Non-pigmented ciliary epithelial cell (primary cell): ENCODE measurements around the gene DGKE.

Experiments
- DNase-seq: peaks from one replicate; pipeline ENCODE4 v3.0.0-alpha.2; 2010; ENCODE audit warnings: low read depth

DGKE gene

DNA sequence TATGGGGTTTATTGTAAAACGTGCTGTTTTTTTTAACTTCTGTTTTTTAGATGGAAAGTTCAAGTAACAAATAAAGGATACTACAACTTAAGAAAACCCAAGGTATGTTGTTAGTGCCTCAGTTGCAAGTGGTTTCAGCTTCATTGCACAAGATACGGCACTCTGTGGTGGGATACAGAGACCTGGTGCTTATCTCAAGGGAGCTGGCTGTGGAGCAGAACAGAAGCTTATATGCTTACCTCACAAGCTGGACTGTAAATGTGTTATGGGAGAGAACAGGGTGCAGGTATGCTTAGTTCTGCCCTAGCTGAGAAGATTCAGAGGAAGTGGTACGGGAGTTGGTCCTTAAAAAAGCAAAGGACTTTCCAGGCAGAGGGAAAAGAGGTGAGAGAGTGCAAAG is 15.2 kb downstream of the DGKE start:
- DNase-seq: no peak

DNA sequence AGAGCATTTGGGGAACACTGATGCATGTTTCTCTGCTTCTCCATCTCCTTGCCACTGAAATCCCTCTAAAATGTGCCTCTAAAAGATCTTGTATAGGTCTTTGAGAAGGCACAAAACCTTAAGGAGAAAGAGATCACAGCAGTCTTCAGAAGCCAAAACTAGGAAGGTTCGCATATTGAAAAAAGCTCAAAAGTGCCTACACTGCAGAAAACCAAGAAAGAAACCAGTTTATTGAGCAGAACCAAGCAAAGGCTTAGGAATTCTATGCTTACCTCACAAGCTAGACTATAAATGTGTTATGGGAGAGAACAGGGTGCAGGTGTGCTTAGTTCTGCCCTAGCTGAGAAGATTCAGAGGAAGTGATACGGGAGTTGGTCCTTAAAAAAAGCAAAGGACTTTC is 16.6 kb downstream of the DGKE start:
- no peak for DNase-seq

DNA sequence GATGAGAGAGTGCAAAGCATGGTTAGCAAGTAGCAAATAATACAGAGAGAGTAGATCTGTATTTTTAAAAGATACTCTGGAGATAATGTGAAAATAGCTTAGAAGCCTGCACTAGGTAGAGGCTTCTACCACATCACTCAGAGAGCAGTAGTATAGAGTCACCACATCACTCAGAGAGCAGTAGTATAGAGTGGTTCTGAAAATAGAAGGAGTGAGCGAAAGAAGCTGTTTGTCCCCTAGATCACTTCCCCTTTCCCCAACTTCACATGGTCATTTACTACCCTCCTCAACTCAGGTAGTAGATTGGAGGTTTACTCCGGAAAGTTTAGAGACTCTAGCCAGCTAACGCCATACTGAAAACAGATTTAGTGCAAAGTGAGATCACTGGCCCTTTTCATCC is 17.1 kb downstream of the DGKE start:
- DNase-seq: no peak

DNA sequence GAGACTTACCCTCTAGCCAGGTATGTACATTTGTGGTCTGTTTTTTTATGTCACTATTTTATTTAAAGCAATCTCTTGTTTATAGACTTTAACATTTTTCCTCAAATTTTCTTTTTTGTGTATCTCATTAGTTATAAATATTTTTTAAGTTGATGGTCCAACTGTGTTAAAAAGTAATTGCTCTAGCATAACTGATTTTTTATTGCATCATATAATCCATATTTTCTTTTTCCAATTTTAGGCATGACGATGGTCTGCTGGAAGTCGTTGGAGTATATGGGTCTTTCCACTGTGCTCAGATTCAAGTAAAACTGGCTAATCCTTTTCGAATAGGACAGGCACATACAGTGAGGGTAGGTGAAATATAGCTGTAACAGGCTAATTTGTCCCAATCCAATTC is 27.9 kb downstream of the DGKE start:
- no peak for DNase-seq

DNA sequence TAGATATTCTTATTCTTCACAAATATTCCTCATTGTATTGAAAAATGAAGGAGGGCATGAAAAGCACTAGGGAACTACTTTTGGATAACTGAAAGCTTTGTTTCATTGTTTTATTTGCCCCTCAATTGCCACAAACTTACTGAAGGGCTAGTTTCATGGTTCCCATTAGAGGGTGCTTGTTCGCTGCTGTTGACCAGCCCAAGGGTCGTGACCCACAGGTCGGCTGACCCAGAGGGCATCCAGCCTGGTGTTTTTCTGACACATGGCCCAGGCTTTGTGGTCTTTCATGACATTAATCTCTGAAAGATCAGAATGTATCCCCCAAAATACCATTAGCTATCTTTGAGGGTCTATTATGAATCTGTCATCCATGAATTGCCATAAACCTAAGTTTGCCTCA is 30.0 kb downstream of the DGKE start:
- no peak for DNase-seq

DNA sequence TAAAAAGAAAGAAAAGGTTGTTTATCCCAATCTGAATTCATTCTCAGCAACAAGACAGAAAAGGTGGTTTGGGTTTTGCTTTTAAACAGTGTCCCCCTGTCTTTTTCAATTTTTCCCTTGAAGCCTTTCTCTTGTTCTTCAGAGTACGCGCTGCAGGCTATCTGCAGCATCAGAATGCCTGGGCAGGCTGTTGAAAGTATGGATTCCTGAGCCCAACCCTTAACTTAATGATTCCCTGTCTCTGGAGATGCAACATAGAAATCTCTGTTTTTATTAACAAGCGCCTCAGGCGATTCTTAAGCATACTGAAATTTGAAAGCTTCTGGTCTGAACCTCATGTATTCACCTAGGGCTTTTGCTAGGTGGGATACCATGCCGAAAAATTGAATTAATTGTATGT is 32.1 kb downstream of the DGKE start:
- no peak for DNase-seq

DNA sequence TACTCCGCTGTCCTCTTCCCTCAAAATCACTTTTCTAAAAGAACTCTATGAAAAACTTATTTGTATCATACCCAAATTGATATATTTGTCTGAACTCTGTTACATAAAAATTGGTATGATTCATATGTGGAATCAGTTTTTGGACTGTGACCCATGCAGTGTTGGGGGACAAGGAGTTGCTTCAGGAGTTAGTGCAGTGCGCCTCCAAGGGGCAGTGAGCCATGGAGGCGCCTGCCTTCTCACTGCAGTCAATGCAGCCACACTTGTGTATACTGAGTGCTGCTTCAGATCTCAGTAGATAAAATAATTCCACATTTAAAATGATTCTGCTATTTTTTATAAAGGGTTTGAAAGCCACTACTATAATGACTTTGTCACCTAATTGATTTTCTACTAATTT is 32.5 kb downstream of the DGKE start:
- DNase-seq: no peak

DNA sequence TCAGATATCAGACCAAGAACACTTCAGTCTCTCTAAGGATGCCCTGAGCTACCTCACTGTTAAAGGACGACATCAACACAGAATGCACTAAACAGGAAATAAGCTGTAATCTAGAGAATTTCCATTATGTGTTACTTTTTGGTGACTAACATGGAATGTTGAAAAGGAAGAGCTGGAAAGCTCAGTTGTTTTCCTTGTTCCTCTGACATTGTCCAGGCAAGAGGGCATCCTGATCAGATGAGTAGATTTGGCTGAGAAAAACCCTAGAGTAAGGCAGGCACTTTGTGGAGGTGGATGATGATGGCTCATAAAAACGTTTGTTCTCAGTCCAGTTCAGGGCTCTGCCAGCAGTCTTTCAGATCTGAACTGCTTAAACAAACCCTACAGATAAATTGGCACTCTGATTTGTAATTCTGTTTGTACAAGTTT is 34.0 kb downstream of the DGKE start:
- no peak for DNase-seq

DNA sequence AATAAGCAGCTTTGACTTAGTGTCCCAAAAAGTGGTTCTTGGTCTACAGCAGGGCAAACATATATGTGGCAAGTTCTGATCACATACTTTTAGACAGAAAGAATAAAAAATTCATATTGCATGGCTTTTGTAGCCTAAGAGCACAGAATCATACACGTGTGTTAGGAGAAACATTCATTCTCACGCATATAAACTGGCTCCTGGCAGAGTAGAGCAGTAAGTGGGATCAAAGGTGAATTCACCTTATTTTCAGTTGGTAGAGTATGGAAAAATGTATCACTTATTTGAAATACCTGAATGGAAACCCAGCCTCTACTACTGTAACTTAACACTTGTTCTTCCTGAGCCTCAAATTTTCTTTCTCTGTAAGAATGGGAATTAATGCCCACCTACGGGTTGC is 34.8 kb downstream of the DGKE start:
- DNase-seq: no peak

DNA sequence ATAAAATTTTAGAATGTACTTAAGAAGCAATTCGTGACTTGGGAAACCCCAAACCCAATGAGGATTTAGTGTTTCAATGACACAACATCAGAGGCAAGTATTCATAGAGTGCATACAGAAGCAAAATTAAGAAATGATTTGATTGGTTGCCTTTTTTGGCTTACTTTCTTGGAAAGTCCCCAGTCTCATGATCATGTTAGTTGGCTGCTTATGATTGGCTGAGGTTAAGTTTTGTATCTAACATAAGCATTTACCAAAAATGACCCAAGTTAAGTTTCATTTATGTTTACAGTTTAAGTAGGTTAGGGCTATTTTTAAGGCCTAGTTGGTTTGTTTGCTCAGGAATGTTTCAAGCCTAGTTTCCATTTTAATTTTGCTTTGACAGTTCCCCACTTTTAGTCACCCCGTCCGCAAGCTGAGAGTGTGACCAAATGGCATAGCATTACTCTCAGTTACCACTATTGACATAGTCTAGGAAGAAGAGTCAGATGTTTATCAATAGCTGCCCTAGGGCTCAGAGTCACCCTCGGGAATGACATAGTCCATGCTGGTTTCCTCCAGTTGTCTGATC is 36.2 kb downstream of the DGKE start:
- DNase-seq: no peak

DNA sequence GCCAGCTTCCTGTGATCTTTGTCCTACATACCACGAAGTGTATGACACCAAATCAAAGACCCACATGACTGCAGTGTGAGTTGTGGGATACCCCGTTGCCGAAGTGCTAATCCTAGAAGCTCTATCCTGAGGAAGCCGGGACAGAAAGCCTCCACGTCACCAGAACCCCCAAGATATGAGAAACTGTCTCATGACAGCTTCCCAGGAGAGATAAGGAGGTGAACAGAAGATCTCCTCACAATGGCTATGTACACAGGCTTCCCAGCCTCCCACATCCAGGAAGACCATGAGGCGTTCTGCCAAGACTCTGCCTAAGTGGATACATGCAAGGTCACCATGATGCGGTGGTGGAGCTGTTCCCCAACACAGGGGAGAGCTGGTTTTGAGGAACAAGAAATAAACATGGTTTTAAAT is 42.8 kb downstream of the DGKE start:
- no peak for DNase-seq

DNA sequence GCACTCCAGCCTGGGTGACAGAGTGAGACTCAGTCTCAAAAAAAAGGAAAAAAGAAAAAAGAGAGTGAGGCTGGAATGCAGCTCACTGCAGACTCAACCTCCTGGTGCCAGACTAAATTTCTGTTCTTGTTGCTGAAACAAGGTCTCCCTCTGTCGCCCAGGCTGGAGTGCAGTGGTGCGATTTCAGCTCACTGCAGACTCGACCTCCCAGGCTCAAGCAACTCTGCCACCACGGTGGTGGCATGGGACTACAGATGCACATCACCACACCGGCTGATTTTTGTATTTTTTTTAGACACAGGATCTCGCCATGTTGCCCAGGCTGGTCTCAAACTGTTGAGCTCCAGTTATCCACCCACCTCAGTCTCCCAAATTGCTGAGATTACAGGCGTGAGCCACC is 45.3 kb downstream of the DGKE start:
- no peak for DNase-seq

DNA sequence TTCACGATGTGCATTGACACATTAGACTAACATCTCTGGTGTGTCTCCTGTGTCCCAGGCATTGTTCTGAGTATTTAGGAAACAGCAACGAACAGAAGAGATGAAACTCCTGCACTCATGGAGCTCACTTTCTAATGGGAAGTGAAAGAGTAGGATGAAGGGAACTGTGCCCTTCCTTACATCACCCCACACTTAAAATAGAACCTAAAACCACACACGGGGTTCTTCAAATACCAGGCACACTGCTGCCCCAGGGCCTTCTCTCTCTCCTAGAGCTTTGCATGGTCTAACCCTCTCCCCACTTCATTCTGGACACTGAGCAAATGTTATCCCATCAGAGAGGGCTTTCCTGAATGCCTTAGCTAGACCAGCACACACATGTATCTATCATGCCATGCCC is 46.2 kb downstream of the DGKE start:
- no peak for DNase-seq

DNA sequence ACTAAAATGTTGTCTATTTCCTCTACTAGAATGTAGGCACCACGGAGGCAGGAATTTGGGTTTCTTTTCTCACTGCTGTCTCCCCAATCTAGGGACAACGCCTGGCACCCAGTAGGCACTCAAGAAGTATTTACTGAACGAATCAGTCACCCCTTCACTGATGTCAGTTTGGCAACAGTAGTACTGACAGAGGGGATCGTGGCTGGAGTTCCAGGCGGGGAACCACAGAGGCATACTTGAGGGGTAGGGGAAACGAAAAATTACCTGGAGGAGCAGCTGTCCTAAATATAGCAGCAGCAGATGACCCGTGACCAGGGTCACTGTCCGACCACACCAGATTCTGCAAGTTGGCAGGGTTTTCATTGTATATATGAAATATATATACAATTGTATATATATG is 46.6 kb downstream of the DGKE start:
- no peak for DNase-seq

DNA sequence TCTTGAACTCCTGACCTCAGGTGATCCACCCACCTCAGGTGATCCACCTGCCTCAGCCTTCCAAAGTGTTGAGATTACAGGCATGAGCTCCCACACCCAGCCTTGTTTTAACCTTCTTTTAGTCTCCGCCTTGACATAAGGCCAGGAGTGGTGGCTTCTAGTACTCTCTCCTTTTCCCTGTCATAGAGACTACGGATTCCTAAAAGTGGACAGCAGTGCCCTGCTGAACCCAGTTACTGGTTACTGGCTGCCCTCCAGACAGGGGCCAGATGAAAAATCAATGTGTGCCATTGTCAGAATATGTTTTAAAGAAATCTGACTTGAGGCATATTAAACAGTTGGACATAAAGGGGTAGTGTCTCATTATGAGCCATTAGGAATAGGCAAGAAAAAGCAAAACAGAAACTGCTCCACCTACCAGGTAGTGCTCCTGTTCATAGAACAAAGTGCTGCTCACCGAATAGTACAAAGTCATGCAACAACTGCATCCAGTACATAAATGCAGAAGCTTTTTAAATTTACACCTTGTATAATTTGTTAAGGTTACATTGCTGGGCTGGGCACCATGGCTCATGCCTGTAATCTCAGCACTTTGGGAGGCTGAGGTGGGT is 47.8 kb downstream of the DGKE start:
- no peak for DNase-seq

DNA sequence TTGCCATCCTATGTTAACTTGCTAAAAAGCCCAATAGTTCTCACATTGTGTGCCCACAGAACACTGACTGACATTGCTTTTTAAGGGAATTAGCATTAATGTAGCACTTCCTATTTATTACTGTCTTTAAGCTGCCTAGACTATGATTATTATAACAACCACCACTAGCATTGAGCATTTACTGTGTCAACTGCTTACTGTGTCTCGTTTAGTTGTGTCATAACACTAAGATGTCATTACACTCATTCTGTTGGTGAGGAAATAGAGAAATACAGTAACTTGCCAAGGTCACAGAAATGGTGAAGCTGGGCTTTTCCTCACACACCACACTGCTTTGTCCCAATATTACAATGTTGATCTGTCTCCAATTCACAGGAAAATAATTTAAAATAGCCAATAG is 49.7 kb downstream of the DGKE start:
- DNase-seq: no peak

DNA sequence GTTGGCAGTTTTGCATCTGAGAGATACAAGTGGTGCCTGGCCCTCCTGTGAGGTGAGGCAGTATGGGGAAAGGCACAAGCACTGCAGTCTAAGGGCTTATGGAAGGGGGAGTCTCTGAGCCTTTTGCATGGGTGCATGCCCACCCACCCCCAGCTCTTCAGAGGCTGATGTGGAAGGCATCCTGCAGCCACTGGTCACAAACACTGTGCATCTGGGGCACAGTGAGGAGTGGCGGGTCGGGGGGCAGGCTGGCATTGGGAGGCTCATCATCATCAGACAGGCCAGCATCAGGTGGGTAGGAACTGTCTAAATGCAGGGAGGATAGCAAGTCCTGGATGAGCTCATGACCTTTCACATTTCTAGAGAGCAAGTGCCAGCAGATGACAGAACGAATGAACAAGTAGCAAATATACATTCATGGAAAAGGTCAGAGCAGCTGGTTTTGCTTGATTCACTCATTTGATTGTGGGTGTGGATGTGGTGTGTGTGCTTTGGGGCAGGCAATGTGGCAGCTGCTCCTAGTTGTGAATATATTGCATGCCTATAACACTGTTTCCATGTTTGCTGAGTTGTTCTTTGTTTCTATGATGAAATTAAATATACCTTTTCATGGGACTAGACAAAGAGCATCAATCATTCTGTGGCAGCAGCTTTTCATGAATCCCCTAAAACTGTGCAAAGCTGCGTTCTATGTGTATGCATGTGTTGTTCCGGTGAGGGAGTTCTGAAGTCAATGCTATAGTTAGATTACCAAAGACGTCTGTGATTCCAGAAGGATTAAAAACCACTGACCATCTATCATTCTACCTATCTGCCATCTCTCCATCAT is 50.7 kb downstream of the DGKE start:
- no peak for DNase-seq

DNA sequence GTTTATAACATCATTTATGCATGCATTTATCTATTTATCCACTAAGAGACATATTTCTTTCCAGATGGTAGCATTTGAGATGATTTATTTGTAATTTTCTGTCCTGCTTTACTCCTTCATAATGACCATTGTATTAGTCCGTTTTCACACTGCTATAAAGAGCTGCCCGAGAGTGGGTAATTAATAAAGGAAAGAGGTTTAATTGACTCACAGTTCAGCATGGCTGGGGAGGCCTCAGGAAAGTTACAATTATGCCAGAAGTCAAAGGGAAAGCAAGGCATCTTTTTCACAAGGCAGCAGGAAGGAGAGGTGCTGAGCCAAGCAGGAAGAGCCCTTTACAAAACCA is 51.3 kb downstream of the DGKE start:
- DNase-seq: no peak

DNA sequence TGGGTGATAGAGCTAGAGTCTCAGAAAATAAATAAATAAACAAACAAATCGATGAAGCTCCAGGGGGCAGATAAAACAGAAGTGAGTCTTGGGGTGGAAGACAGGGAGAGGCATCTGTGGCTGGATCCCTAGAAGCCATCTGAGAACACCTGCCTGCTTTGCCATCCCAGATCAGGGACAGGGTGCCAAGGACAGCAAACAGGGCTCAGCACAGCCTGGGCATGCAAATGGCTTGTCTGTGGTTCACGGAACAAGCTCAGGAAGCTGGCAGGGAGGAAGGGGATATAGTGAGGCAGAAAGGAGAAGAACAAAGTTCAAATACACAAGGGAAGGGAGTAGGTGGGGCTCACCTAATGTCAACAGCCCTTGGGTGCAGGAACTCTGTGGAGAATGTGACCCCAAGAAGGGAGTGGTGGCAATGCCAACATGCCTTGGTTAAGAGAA is 52.4 kb downstream of the DGKE start:
- no peak for DNase-seq

DNA sequence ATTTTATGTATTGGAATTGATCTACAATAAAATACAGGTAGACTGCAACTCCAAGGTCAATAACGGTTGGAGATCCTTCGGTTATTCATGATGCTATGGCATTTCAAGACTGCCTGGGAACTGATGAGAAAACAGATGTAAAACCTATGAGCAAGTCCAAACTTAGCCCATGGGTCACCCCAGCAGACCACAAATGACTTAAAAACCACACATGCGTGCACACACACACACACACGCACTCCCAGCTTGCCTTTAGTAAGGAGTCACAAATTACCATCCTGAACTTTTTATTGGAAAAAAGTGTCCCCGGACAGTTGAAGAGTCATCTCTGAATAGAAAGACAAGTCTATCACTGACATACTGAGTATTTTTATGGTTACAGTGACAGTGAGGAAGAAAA is 53.2 kb downstream of the DGKE start:
- no peak for DNase-seq

DNA sequence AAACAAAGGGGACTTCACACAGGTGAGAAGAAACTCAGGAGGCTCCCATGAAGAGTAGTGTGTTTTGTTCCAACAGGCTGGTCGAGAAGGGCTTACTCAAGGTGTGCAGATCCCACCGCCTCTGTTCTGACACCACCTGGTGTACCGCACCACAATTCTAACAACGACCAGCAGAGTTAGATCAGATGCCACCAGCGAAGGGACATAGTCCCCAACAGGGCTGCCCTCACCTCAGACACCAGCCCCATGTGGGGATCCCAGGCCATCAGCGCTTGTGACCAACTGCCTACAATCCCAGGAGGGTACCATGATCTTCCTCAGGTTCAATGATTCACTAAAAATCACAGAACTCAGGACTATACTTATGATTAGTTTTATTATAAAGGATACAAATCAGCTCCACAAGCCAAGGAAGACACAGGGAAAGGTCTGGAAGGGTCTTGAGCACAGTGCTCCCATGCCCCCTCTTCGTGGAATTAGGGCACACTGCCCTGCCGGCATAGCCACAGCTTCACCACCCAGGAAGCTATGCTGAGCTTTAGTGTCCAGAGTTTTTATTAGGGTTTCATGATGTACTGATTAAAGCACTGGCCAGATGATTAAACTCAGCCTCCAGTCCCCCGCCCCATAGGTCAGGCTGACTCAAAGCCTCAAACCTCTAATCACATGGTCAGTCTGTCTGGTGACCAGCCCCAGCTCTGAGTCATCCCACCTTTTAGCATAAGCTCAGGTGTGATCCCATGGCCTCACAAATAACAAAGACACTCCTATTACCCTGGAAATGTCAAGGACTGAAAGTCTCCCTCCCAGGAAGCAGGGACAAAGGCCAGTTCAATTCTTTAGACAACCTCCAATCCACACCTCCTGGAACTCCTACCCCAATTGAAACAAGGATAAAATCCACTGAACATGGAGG is 53.9 kb downstream of the DGKE start:
- no peak for DNase-seq

DNA sequence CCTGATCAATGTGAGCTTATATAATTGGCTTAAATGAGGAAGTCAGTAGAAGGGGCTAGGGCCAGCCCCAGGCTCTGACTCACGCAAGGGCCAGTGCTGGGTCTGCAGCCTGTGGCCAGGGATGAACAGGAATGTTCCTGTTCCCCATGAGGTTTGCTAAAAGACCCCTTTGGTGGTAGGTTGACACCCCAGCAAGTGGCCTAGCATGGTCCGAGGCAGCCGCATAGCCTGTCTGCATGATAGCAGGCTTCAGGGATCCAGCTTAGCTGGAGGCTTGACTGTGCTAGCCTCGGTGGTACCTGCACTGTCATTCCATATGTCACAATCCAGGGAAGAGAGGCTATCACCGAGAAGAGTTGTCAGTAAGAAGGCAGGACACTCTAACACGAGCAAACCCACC is 56.4 kb downstream of the DGKE start:
- no peak for DNase-seq
